T-helper 2 cell treated with Interferon-gamma antibody and Interleukin-4, amounts not matched to agents 100 ng/mL and 5 ng/mL, for 36 hours (primary cell): ENCODE measurements around the gene CPZ. TPM values are rescaled to one million over a fixed set of nuclear protein-coding genes. Genes with fewer than 3 reads are reported as not detected.
"Not testable (repeated sequence)": the region's sequence is repeated elsewhere in the genome, so short reads cannot be mapped to it uniquely, and the experiment has no call there.

Experiments
- intact Hi-C: fragments of 100-400 bp; cut with micrococcal nuclease; formaldehyde crosslinking; loops from one replicate; pipeline ENCODE4 v1.15.1; 2023
- total RNA-seq: library from RNA; stranded (reverse); gene quantifications from 2 replicates; pipeline ENCODE4 v1.2.3, GENCODE V29; 2022

CPZ gene
- total RNA-seq, 1 donor from 2014 or later, result not detected

DNA sequence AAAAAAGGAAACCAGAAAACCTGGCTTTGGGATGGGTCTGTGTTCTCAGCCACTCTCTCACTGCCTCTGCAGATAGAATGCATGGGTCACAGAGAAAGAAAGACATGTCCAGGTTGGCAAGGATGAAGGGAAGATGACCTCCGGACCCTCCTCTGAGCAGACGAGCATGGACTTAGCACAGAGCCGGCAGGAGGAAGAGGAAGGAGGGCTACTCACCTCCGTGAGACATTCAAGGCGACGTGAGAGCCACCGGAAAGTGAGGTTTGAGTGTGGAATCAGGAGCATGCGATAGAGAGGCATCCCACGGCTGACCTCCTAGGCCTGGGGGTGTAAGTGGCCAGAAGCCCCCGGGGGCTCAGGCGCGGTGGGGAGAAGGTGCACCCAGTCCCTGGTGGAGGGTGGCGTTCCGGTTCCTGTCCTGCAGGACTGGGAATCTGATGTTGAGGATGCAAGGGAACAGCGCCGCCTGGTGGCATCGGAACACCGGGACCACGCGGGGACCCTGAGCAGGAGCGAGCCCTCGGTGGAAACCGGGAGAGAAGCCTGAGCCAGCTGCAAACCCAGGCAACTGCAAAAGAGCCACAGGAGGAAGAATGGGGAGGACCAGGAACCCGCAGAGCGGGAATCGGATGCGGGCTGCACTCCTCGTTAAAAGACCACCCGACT is 37.8 kb downstream of the CPZ start:
- intact Hi-C loops, result not testable (repeated sequence)

GRCh38 chr4:8631896-8632295 is 39.3 kb downstream of the CPZ start:
- intact Hi-C loops, result not testable (repeated sequence)

DNA sequence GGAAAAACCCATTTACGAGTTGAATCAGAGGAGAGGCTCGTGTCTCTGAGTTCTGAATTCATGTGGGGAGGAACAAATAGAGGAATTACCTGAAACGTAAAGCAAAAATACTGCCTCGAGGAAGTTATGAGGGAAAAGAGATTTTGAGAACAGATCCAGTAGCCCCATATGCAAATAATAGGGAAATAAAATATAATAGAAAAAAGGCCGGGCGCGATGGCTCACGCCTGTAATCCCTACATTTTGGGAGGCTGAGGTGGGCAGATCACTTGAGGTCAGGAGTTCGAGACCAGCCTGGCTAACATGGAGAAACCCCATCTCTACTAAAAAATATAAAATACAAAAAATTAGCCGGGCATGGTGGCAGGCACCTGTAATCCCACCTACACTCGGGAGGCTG is 42.2 kb downstream of the CPZ start:
- intact Hi-C loops, result not testable (repeated sequence)

GRCh38 chr4:8635897-8636554 is 43.5 kb downstream of the CPZ start:
- intact Hi-C loops, result not testable (repeated sequence)

DNA sequence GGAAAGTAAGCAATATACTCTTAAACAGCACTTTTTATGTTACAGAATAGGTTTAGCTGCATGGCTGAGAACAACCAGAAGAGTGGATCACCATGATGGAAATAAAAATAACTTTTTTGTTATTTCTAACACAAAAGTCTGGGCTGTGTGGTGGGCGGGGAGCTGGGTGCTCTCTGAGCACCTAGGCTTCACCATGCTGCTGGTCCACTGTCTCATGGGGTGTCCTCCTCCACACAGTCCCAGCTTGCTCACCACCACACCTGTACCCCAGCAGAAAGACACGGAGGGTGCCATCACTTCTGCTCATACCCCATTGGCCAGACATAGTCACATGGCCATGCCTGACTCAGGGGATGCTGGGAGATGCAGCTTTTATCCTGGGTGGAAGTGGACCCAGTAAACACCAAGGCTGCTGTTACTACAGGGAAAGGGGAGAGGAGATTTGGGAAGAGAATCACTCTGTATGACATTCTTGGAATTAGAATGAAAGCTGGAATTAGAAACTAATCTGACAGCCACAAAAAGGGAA is 45.0 kb downstream of the CPZ start:
- intact Hi-C loops, result no loop called here

- intact Hi-C loops, result no loop called here
Observed at GRCh38 chr4:8639021-8639420, 46.5 kb downstream of the CPZ start.

- intact Hi-C loops, result no loop called here
Observed at GRCh38 chr4:8639777-8640720, 47.5 kb downstream of the CPZ start.

DNA sequence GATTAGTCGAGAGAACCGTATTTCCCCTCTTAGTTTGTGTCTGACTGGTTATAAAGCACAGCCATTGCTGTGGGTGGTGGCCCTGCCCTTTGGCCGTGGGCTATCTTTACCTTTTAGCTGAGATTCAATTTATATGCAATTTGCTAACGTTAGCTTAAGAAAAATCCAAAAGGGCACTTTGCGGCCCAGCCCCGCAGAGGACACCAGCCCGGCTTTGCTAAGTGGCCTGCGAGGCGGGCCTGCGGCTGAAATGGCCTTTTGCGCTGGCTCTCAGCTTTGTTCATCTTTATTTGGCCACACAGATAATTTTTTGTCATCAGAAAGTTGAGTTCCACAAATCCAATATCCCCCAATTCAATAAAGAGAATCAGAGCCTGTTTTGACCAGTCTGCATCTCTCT is 48.3 kb downstream of the CPZ start:
- intact Hi-C loops, result no loop called here

GRCh38 chr4:8641256-8641655 is 48.7 kb downstream of the CPZ start:
- intact Hi-C loops, result no loop called here

GRCh38 chr4:8641931-8642650 is 49.5 kb downstream of the CPZ start:
- intact Hi-C loops, result no loop called here

DNA sequence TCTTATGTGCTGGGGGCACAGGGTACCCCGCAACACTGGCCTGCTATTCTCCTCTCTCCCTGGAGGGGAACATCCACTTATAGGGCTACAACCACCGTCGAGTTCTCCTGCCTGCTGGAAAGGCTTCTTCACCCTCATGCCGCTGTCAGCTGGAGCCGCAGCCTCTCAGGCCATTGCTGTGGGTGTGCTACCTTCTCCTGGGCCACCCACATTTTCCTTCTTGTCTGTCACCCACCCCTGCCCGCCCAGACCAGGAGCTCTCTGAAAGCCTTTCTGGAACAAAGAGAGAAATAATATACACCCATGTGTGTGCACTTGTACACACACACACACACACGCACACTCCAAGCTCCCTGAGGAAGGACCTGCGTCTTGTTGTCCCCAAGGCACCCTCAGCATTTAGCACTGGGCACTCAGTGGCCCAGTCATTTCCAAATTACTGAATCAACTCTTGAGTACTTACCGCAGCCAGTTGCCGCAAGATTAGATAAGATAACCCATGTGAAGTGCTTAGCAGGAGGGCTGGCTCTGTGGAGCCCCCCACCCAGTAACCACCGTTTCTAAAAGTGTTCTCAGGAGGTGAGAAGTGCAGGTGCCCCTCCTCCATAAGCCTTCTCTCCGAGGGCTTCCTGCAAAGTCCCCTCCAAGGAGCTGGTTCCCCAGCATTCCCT is 50.2 kb downstream of the CPZ start:
- intact Hi-C loops, result no loop called here

- intact Hi-C loops, result no loop called here
Observed at GRCh38 chr4:8643441-8643840, 50.9 kb downstream of the CPZ start.

- intact Hi-C loops, result no loop called here
Observed at GRCh38 chr4:8643986-8644385, 51.4 kb downstream of the CPZ start.

GRCh38 chr4:8644461-8644891 is 51.9 kb downstream of the CPZ start:
- intact Hi-C loops, result no loop called here

DNA sequence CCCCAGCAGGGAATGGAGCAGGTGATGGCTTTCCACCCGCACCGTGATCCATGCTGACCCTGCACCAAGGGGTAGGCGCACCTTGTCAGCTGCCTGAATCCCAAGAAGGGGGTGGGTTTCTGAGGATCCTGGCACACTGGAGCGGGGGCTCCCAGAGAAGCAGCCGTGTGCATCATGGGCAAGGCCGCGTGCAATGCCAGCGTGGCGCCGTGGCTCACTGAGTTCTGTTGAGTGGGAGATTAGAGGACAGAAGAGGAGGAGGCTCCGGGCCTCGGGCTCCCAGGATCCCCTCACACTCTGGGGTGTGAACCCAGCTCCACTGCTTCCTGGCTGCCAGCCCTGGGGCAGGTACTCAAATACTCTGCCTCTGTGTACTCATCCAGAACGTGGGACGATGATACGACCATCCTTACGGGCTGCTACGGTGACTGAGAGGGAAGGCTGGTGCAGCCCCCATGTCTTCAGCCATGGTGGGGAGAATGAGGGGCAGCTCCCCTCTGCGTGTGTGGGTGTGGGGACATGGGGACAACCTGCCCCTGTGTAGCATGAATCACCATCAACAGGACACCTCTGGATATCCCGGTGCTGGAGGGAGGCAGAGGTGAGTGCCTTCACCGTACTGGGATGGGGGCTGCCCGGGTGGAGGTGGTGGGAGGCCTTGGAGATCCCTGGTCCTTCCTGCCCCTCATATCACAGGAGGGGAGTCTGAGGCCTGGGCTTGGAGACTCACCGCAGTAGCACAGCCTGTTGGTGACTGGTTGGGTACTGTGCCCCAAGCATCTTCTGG is 52.6 kb downstream of the CPZ start:
- intact Hi-C loops, result no loop called here

GRCh38 chr4:8645753-8646124 is 53.2 kb downstream of the CPZ start:
- intact Hi-C loops, result no loop called here

- intact Hi-C loops, result no loop called here
Observed at GRCh38 chr4:8646296-8647093, 53.9 kb downstream of the CPZ start.

- intact Hi-C loops, result no loop called here
Observed at GRCh38 chr4:8647094-8647570, 54.6 kb downstream of the CPZ start.

- intact Hi-C loops, result no loop called here
Observed at GRCh38 chr4:8647626-8648025, 55.1 kb downstream of the CPZ start.
